HepG2 (cell line): Measurements from ENCODE around the gene ARHGAP19. TPM values are rescaled to one million over a fixed set of nuclear protein-coding genes. Genes with fewer than 3 reads are reported as not detected.

Experiments
- ATAC-seq: fragments of 200-7000 bp; cut with Tn5 transposase; 3 replicates; pipeline ENCODE4 v1.9.1; 2020; ENCODE audit warnings: mild to moderate bottlenecking, moderate library complexity
- BruUV-seq: library from RNA; stranded (reverse); fragments of 400-500 nt; replicated peaks from 2 replicates; lab custom pipeline; 2021; lab: Mats Ljungman, UMichigan
- CTCF ChIA-PET: fragments of 300-600 bp; formaldehyde crosslinking; extraction: SDS; loops from one replicate; lab custom pipeline; 2021; ENCODE audit warnings: low total read pairs, inconsistent platforms, low intra/inter-chr PET ratio; lab: Yijun Ruan, JAX
- POLR2A ChIA-PET: fragments of 350-600 bp; sonication (Branson Sonifier 250); formaldehyde crosslinking; loops from one replicate; lab custom pipeline; 2020; ENCODE audit warnings: antibody characterized with exemption, inconsistent platforms; lab: Yijun Ruan, JAX
- DNase-seq: peaks from one replicate; pipeline ENCODE4 v3.0.0-alpha.2; 2015; ENCODE audit warnings: low spot score
- FAIRE-seq: peaks from 3 replicates; lab custom pipeline; 2011; peaks lifted over from hg19 to GRCh38; lab: Jason Lieb, UNC
- H2AFZ ChIP-seq: one replicate; pipeline ENCODE4 v1.6.1; 2011; ENCODE audit warnings: low read length, inconsistent platforms
- H3K27ac ChIP-seq: fragments of 300-600 bp; 3 replicates; pipeline ENCODE4 v1.8.0; 2011; ENCODE audit warnings: mixed run types, mild to moderate bottlenecking, mixed read lengths, low read length, inconsistent platforms; ENCODE audit not compliant: insufficient read depth; ENCODE audit errors: extremely low read length
- H3K27me3 ChIP-seq, 2 experiments: fragments of 200-600 bp in 1 of 2; 2 replicates in 1 of 2; 3 replicates in 1 of 2; pipeline versions ENCODE4 v1.6.0 to v1.8.0; 2011; ENCODE audit warnings: low read length in 2 of 2, mild to moderate bottlenecking in 2 of 2, moderate library complexity in 2 of 2, inconsistent platforms in 1 of 2; ENCODE audit not compliant: insufficient read depth in 2 of 2, control insufficient read depth in 1 of 2
- H3K36me3 ChIP-seq, 2 experiments: fragments of 200-600 bp in 1 of 2; replicated peaks in 1 of 2; 2 replicates in 1 of 2; 3 replicates in 1 of 2; pipeline versions ENCODE4 v1.5.1 to v1.8.0; 2011; ENCODE audit warnings: low read length in 2 of 2, inconsistent platforms in 1 of 2; ENCODE audit not compliant: insufficient read depth in 2 of 2, control insufficient read depth in 1 of 2
- H3K4me1 ChIP-seq: 2 replicates; pipeline ENCODE4 v1.5.1; 2012; ENCODE audit warnings: low read length, inconsistent platforms; ENCODE audit not compliant: insufficient read depth
- H3K4me2 ChIP-seq: 2 replicates; pipeline ENCODE4 v1.6.0; 2011; ENCODE audit warnings: low read depth, low read length, inconsistent platforms
- H3K4me3 ChIP-seq, 3 experiments: fragments of 200-600 bp in 1 of 3; sonication (generic), shearing (Covaris generic) in 1 of 3; replicated peaks in 1 of 3; 2 replicates each; pipeline ENCODE4 v1.5.1; 2011 to 2016; ENCODE audit warnings: low read length in 3 of 3, inconsistent platforms in 2 of 3, low read depth in 2 of 3, mild to moderate bottlenecking in 2 of 3, control low read depth in 1 of 3, mixed read lengths in 1 of 3; ENCODE audit not compliant: insufficient read depth in 1 of 3
- H3K79me2 ChIP-seq: one replicate; pipeline ENCODE4 v1.6.1; 2011; ENCODE audit warnings: low read length, inconsistent platforms; ENCODE audit not compliant: insufficient read depth
- H3K9ac ChIP-seq: 2 replicates; pipeline ENCODE4 v1.6.0; 2011; ENCODE audit warnings: mild to moderate bottlenecking, low read depth, low read length, inconsistent platforms; ENCODE audit not compliant: insufficient read depth
- H3K9me3 ChIP-seq: 2 replicates; pipeline ENCODE4 v1.5.1; 2012; ENCODE audit warnings: mild to moderate bottlenecking, low read length
- H4K20me1 ChIP-seq: 2 replicates; pipeline ENCODE4 v1.6.0; 2011; ENCODE audit warnings: inconsistent platforms, mild to moderate bottlenecking, low read length, moderate library complexity; ENCODE audit not compliant: insufficient read depth
- CEBPZ ChIP-seq: IDR thresholded peaks from 2 replicates; pipeline ENCODE4 v1.6.1; 2012; ENCODE audit warnings: low read length, improper control_type of control experiment
- CHCHD3 ChIP-seq: sonication (generic); formaldehyde crosslinking; IDR thresholded peaks from 2 replicates; pipeline ENCODE4 v1.8.0; 2022; ENCODE audit warnings: mild to moderate bottlenecking, missing genetic modification reagents, moderate library complexity
- GLMP ChIP-seq: sonication (generic); formaldehyde crosslinking; IDR thresholded peaks from 2 replicates; pipeline ENCODE4 v1.9.0; 2021; ENCODE audit warnings: missing genetic modification reagents, mild to moderate bottlenecking, borderline replicate concordance
- GMEB2 ChIP-seq: IDR thresholded peaks from 2 replicates; pipeline ENCODE4 v1.6.1; 2016; ENCODE audit warnings: missing biosample characterization, missing genetic modification reagents, low read depth
- ISL2 ChIP-seq: sonication (generic); formaldehyde crosslinking; IDR thresholded peaks from 2 replicates; pipeline ENCODE4 v1.5.0; 2020; ENCODE audit warnings: missing genetic modification reagents
- KLF9 ChIP-seq: IDR thresholded peaks from 2 replicates; pipeline ENCODE4 v1.6.1; 2016; ENCODE audit warnings: low read depth
- MATR3 ChIP-seq: sonication (generic); formaldehyde crosslinking; IDR thresholded peaks from 2 replicates; pipeline ENCODE4 v1.4.0; 2020; ENCODE audit warnings: missing genetic modification reagents
- MNT ChIP-seq: fragments of 450-650 bp; IDR thresholded peaks from 2 replicates; pipeline ENCODE4 v1.6.1; 2016
- PAF1 ChIP-seq: IDR thresholded peaks from 2 replicates; pipeline ENCODE4 v1.6.1; 2016; ENCODE audit warnings: missing genetic modification reagents, missing compliant biosample characterization
- TP53 ChIP-seq: sonication (generic); formaldehyde crosslinking; conservative IDR thresholded peaks from 2 replicates; pipeline ENCODE4 v1.4.0; 2020; ENCODE audit warnings: missing genetic modification reagents
- ZBTB21 ChIP-seq: sonication (generic); formaldehyde crosslinking; IDR thresholded peaks from 2 replicates; pipeline ENCODE4 v1.4.0; 2020; ENCODE audit warnings: missing genetic modification reagents
- ZFAT ChIP-seq: sonication (generic); formaldehyde crosslinking; conservative IDR thresholded peaks from 2 replicates; pipeline ENCODE4 v1.8.1; 2023; ENCODE audit warnings: missing genetic modification reagents, inconsistent platforms
- ZFP82 ChIP-seq: sonication (generic); formaldehyde crosslinking; IDR thresholded peaks from 2 replicates; pipeline ENCODE4 v1.5.1; 2020; ENCODE audit warnings: mild to moderate bottlenecking, missing genetic modification reagents, borderline replicate concordance
- ZFP90 ChIP-seq: sonication (generic); formaldehyde crosslinking; IDR thresholded peaks from 2 replicates; pipeline ENCODE4 v1.8.0; 2022; ENCODE audit warnings: missing genetic modification reagents, mild to moderate bottlenecking, inconsistent platforms, borderline replicate concordance
- ZNF136 ChIP-seq: sonication (generic); formaldehyde crosslinking; IDR thresholded peaks from 2 replicates; pipeline ENCODE4 v1.8.1; 2022; ENCODE audit warnings: low read depth, mild to moderate bottlenecking, moderate library complexity, missing genetic modification reagents
- ZNF570 ChIP-seq: sonication (generic); formaldehyde crosslinking; IDR thresholded peaks from 2 replicates; pipeline ENCODE4 v1.4.0; 2020; ENCODE audit warnings: mild to moderate bottlenecking, missing genetic modification reagents, borderline replicate concordance
- WGBS: methylation state at CpG from one replicate; pipeline ENCODE4 v1.1.6; 2017; ENCODE audit warnings: low lambda C conversion rate; 5-methylcytosine and 5-hydroxymethylcytosine counted together
- in situ Hi-C: cut with HindIII; loops from 2 replicates; pipeline ENCODE4 v1.10.0; 2017; ENCODE audit warnings: low pct_unique_long_range_greater_than_20kb; ENCODE audit not compliant: extremely low pct_ligation_motif_present
- intact Hi-C: fragments of 100-400 bp; cut with micrococcal nuclease; formaldehyde crosslinking; loops from one replicate; pipeline ENCODE4 v1.10.0; 2022; ENCODE audit not compliant: unreplicated experiment
- polyA plus RNA-seq, 8 experiments: library from polyadenylated mRNA; depleted of rRNA in 3 of 8; stranded (reverse) in 7 of 8; unstranded in 1 of 8; fragments of >200 nt; fragmentation: Illumina TruSeq in 4 of 8; extraction: Trizol in 4 of 8; gene quantifications; 2 replicates each; pipeline versions ENCODE4 v1.2.1 to v1.2.3, GENCODE V29; 2011 to 2016; ENCODE audit warnings: low read depth in 4 of 8, missing spikeins in 1 of 8, mixed read lengths in 1 of 8; ENCODE audit not compliant: insufficient read depth in 1 of 8
- total RNA-seq, 5 experiments: library from RNA; depleted of rRNA; stranded (reverse); fragments of >200 nt; fragmentation: Illumina TruSeq; extraction: Trizol; gene quantifications; 2 replicates each; pipeline ENCODE4 v1.2.3, GENCODE V29; 2016; ENCODE audit warnings: low read depth in 1 of 5

ARHGAP19 gene
- total and polyA plus RNA-seq, 2 of the 13 experiments (the other 11 are each of a cell fraction or from before 2014, with no cell fraction given): 7.6 to 10.0 TPM

GRCh38 chr10:97192952-97193435 lies 99.4 kb downstream of the ARHGAP19 start (continued):
- TF ChIP-seq CEBPZ (no peak), CHCHD3 (CRISPR knock-in tag) (no peak)

- in situ Hi-C loops: no loop called here
- H3K4me2 ChIP-seq: peak overlapping the region; percentile 15; the same call in 1 of the 2 replicates
- no peak overlapping the region for H3K9ac ChIP-seq
- H3K36me3 ChIP-seq: no peaks in the 10 kb centered on the region
- ATAC-seq (no peak), FAIRE-seq (no peak), DNase-seq (no peak)
- CTCF ChIA-PET: no interaction called here
- WGBS: 36% methylated on average over 2 of the region's 2 CpGs
- peaks cover 8 to 65% of the 10 kb centered on the region in 2 experiments for H3K27me3 ChIP-seq
- H3K4me1 ChIP-seq: peaks cover 12% of the 10 kb centered on the region
- intact Hi-C loops: no loop called here
- TF ChIP-seq ISL2 (CRISPR knock-in tag) (no peak), ZBTB21 (CRISPR knock-in tag) (no peak), ZFAT (CRISPR knock-in tag) (no peak), PAF1 (CRISPR knock-in tag) (no peak), TP53 (CRISPR knock-in tag) (no peak), MATR3 (CRISPR knock-in tag) (no peak), ZFP90 (CRISPR knock-in tag) (no peak), KLF9 (no peak), MNT (no peak), ZNF570 (CRISPR knock-in tag) (no peak), GLMP (no peak), ZNF136 (CRISPR knock-in tag) (no peak), GMEB2 (no peak), ZFP82 (CRISPR knock-in tag) (no peak)
- no peaks in the 10 kb centered on the region for H3K79me2 ChIP-seq
- H3K27ac ChIP-seq: no peak overlapping the region
- H2AFZ ChIP-seq: no peak overlapping the region
- H3K9me3 ChIP-seq: no peaks in the 10 kb centered on the region
- H3K4me3 ChIP-seq: no peak overlapping the region
- BruUV-seq: no TSS peak
- POLR2A ChIA-PET: interaction anchor here (1.3 kb wide), 1 partner anchor 50 kb away, joined by 3 read pairs; no protein-coding TSS in a partner anchor
- H4K20me1 ChIP-seq: no peaks in the 10 kb centered on the region
Measured at GRCh38 chr10:97190450-97190849, 102.0 kb downstream of the ARHGAP19 start.
